Right lung (tissue), 10 donors: ENCODE measurements around the gene ZNF771. TPM values are rescaled to one million over a fixed set of nuclear protein-coding genes. Genes with fewer than 3 reads are reported as not detected.

Experiments used
- DNase-seq, 2 donors: peaks; one replicate each; pipeline ENCODE4 v3.0.0-alpha.2; 2013
- long read RNA-seq, 8 donors: transcript quantifications; one replicate each; lab custom pipeline, GENCODE V29; 2026
- polyA plus RNA-seq, 5 donors: library from polyadenylated mRNA; unstranded; fragments of 120-200 nt; gene quantifications; one replicate each; pipeline versions ENCODE4 v1.2.1 to v1.2.3, GENCODE V29; 2013; ENCODE audit warnings: inconsistent platforms in 1 of 5, low replicate concordance in 1 of 5; ENCODE audit not compliant: insufficient read length in 5 of 5, insufficient read depth in 1 of 5

The ZNF771 gene
- 1 to 10 TPM; 4.2 to 9.7 (median 4.9) TPM for polyA plus RNA-seq
- long read RNA-seq, donor 1, transcript ZNF771-201 (3 exons, 2,371 nt) = major isoform, 13 of 15 reads
- long read RNA-seq, donor 1, partial matches to known transcripts = 0 of 15 reads
- long read RNA-seq, donor 1, other reads (novel, unspliced or antisense) = 0 of 15 reads
- long read RNA-seq, donor 2, transcript ZNF771-201 (3 exons, 2,371 nt) = major isoform, 6 of 6 reads
- long read RNA-seq, donor 2, partial matches to known transcripts = 0 of 6 reads
- long read RNA-seq, donor 2, other reads (novel, unspliced or antisense) = 0 of 6 reads
- long read RNA-seq, donor 3, transcript ZNF771-201 (3 exons, 2,371 nt) = major isoform, 10 of 10 reads
- long read RNA-seq, donor 3, partial matches to known transcripts = 0 of 10 reads
- long read RNA-seq, donor 3, other reads (novel, unspliced or antisense) = 0 of 10 reads
- long read RNA-seq, donor 4, partial matches to known transcripts = 0 of 6 reads
- long read RNA-seq, donor 4, other reads (novel, unspliced or antisense) = 0 of 6 reads
- long read RNA-seq, donor 5, transcript ZNF771-201 (3 exons, 2,371 nt) = major isoform, 9 of 9 reads
- long read RNA-seq, donor 5, partial matches to known transcripts = 0 of 9 reads
- long read RNA-seq, donor 5, other reads (novel, unspliced or antisense) = 0 of 9 reads
- long read RNA-seq, donor 6, transcript ZNF771-201 (3 exons, 2,371 nt) = major isoform, 5 of 93 reads
- long read RNA-seq, donor 6, partial matches to known transcripts = 88 of 93 reads
- long read RNA-seq, donor 6, other reads (novel, unspliced or antisense) = 0 of 93 reads
- long read RNA-seq, donor 7, partial matches to known transcripts = 7 of 184 reads
- long read RNA-seq, donor 7, other reads (novel, unspliced or antisense) = 171 of 184 reads
- long read RNA-seq, donor 8, partial matches to known transcripts = 5 of 52 reads
- long read RNA-seq, donor 8, other reads (novel, unspliced or antisense) = 43 of 52 reads

GRCh38 chr16:30407102-30407803 is at the start of gene ZNF771:
TSS of gene ZNF771 (plus strand) at chr16:30407606. CDS start at chr16:30408054, 448 bp downstream.
- DNase-seq = peak; percentile 90 to 93

- no peak for DNase-seq
Observed at GRCh38 chr16:30357715-30358576, 49.5 kb upstream of the ZNF771 start.

GRCh38 chr16:30358577-30358936 is 48.8 kb upstream of the ZNF771 start:
- no peak for DNase-seq

GRCh38 chr16:30358990-30359870 is 48.2 kb upstream of the ZNF771 start:
- DNase-seq = no peak

GRCh38 chr16:30359871-30360170 is 47.6 kb upstream of the ZNF771 start:
- no peak for DNase-seq

- no peak for DNase-seq
Observed at GRCh38 chr16:30361180-30361579, 46.2 kb upstream of the ZNF771 start.

- no peak for DNase-seq
Observed at GRCh38 chr16:30365200-30365599, 42.2 kb upstream of the ZNF771 start.

- no peak for DNase-seq
Observed at GRCh38 chr16:30366511-30366910, 40.9 kb upstream of the ZNF771 start.

- DNase-seq = no peak
Observed at GRCh38 chr16:30367349-30368009, 39.9 kb upstream of the ZNF771 start.

GRCh38 chr16:30368122-30368791 is 39.1 kb upstream of the ZNF771 start:
- DNase-seq = no peak

- no peak for DNase-seq
Observed at GRCh38 chr16:30368792-30369090, 38.7 kb upstream of the ZNF771 start.

GRCh38 chr16:30369091-30369937 is 38.1 kb upstream of the ZNF771 start:
- DNase-seq = no peak

GRCh38 chr16:30369938-30370455 is 37.4 kb upstream of the ZNF771 start:
- DNase-seq = no peak

- peak; percentile 100 for DNase-seq
Observed at GRCh38 chr16:30370456-30371247, 36.8 kb upstream of the ZNF771 start, which contains the start of gene TBC1D10B. TSS of gene TBC1D10B (minus strand) at chr16:30370494. CDS start at chr16:30370183, 311 bp downstream.

GRCh38 chr16:30371248-30371816 is 36.1 kb upstream of the ZNF771 start:
- no peak for DNase-seq

GRCh38 chr16:30372038-30372712 is 35.2 kb upstream of the ZNF771 start:
- no peak for DNase-seq
